ENCODE measurements around the gene PIKFYVE.

Gene PIKFYVE

DNA sequence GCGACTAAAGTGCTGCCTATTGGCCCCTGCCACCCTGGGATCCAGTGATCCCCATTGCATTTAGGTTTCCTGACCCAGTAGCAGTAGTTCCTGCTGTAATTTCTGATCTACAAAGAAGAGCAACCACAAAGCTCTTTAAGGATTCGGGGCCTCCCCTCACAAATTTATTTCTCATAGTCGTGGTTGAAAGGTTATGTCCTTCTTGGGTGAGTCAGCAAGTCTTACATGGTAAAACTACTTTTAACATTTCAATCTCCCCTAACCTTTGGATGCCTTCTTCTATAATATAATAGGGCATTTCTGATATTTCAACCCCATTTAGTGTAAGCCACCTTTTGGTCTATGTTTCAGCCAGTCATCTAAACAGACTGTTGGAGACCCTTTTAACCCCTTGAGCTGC lies 14.9 kb downstream of the PIKFYVE start:
- Histone ChIP-seq H3K9ac (ENCODE audit: low read length) (no peak overlapping the region), H3K18ac (ENCODE audit: low read length) (no peak overlapping the region), H3K23ac (ENCODE audit: low read length) (no peak overlapping the region), H3K27me3 (ENCODE audit: insufficient read depth, low read length, poor library complexity) (no peaks in the 10 kb centered on the region), H3K4ac (ENCODE audit: low read depth, low read length) (no peak overlapping the region), H4K8ac (ENCODE audit: low read depth, low read length) (no peak overlapping the region), H3K4me3 (ENCODE audit: low read length) (no peak overlapping the region), H4K5ac (ENCODE audit: low read length) (no peak overlapping the region), H2BK5ac (ENCODE audit: low read length) (no peak overlapping the region), H2BK120ac (ENCODE audit: low read depth, low read length) (no peak overlapping the region), H3K79me2 (ENCODE audit: control insufficient read depth, insufficient read depth, low read length) (peaks cover 3% of the 10 kb centered on the region), H3K4me1 (ENCODE audit: control insufficient read depth, low read depth, low read length) (no peaks in the 10 kb centered on the region), H3K27ac (ENCODE audit: low read depth, low read length) (no peak overlapping the region), H2BK15ac (replicated peaks; ENCODE audit: low read depth) (no peak overlapping the region), H3K79me1 (ENCODE audit: low read length) (peaks cover 11% of the 10 kb centered on the region), H3K4me2 (ENCODE audit: low read length) (no peak overlapping the region), H3K36me3 (ENCODE audit: control insufficient read depth, insufficient read depth, low read length) (peaks cover 5% of the 10 kb centered on the region), H2AK5ac (ENCODE audit: low read length) (no peak overlapping the region), H3K56ac (ENCODE audit: low read length) (no peak overlapping the region)
- no peak for DNase-seq
- no CpG with 5 or more reads among the region's 3 CpGs for WGBS (ENCODE audit: extremely low coverage, insufficient coverage, low lambda C conversion rate)

- Histone ChIP-seq H3K18ac (ENCODE audit: low read length) (no peak overlapping the region), H2BK15ac (replicated peaks; ENCODE audit: low read depth) (no peak overlapping the region), H3K9ac (ENCODE audit: low read length) (no peak overlapping the region), H3K27ac (ENCODE audit: low read depth, low read length) (no peak overlapping the region), H4K5ac (ENCODE audit: low read length) (no peak overlapping the region), H3K79me2 (ENCODE audit: control insufficient read depth, insufficient read depth, low read length) (no peaks in the 10 kb centered on the region), H3K4ac (ENCODE audit: low read depth, low read length) (no peak overlapping the region), H3K23ac (ENCODE audit: low read length) (no peak overlapping the region), H2AK5ac (ENCODE audit: low read length) (no peak overlapping the region), H3K4me3 (ENCODE audit: low read length) (no peak overlapping the region), H3K79me1 (ENCODE audit: low read length) (peaks cover 2% of the 10 kb centered on the region), H2BK120ac (ENCODE audit: low read depth, low read length) (no peak overlapping the region), H3K4me2 (ENCODE audit: low read length) (no peak overlapping the region), H4K8ac (ENCODE audit: low read depth, low read length) (no peak overlapping the region), H3K56ac (ENCODE audit: low read length) (no peak overlapping the region), H3K27me3 (ENCODE audit: insufficient read depth, low read length, poor library complexity) (no peaks in the 10 kb centered on the region), H3K36me3 (ENCODE audit: control insufficient read depth, insufficient read depth, low read length) (peaks cover 5% of the 10 kb centered on the region), H3K4me1 (ENCODE audit: control insufficient read depth, low read depth, low read length) (no peaks in the 10 kb centered on the region), H2BK5ac (ENCODE audit: low read length) (no peak overlapping the region)
- no peak for DNase-seq
- no CpG with 5 or more reads among the region's 4 CpGs for WGBS (ENCODE audit: extremely low coverage, insufficient coverage, low lambda C conversion rate)
Observed at GRCh38 chr2:208285853-208286252, 19.8 kb downstream of the PIKFYVE start.

GRCh38 chr2:208294482-208295024 lies 28.5 kb downstream of the PIKFYVE start:
- H2AK5ac ChIP-seq (ENCODE audit: low read length), result no peak overlapping the region
- H4K5ac ChIP-seq (ENCODE audit: low read length), result no peak overlapping the region
- H3K23ac ChIP-seq (ENCODE audit: low read length), result no peak overlapping the region
- H3K79me1 ChIP-seq (ENCODE audit: low read length), result peaks cover 8% of the 10 kb centered on the region
- no peak overlapping the region for H3K4me3 ChIP-seq (ENCODE audit: low read length)
- WGBS (ENCODE audit: extremely low coverage, insufficient coverage, low lambda C conversion rate), result no CpG with 5 or more reads among the region's 4 CpGs
- no peak overlapping the region for H3K9ac ChIP-seq (ENCODE audit: low read length)
- H3K4ac ChIP-seq (ENCODE audit: low read depth, low read length), result no peak overlapping the region
- H3K27me3 ChIP-seq (ENCODE audit: insufficient read depth, low read length, poor library complexity), result no peaks in the 10 kb centered on the region
- H2BK5ac ChIP-seq (ENCODE audit: low read length), result no peak overlapping the region
- H3K79me2 ChIP-seq (ENCODE audit: control insufficient read depth, insufficient read depth, low read length), result peaks cover 4% of the 10 kb centered on the region
- H3K56ac ChIP-seq (ENCODE audit: low read length), result no peak overlapping the region
- no peak overlapping the region for H3K4me2 ChIP-seq (ENCODE audit: low read length)
- peaks cover 3% of the 10 kb centered on the region for H3K36me3 ChIP-seq (ENCODE audit: control insufficient read depth, insufficient read depth, low read length)
- H4K8ac ChIP-seq (ENCODE audit: low read depth, low read length), result no peak overlapping the region
- H3K4me1 ChIP-seq (ENCODE audit: control insufficient read depth, low read depth, low read length), result no peaks in the 10 kb centered on the region
- no peak overlapping the region for H2BK15ac ChIP-seq (replicated peaks; ENCODE audit: low read depth)
- no peak for DNase-seq
- no peak overlapping the region for H3K18ac ChIP-seq (ENCODE audit: low read length)
- no peak overlapping the region for H2BK120ac ChIP-seq (ENCODE audit: low read depth, low read length)
- H3K27ac ChIP-seq (ENCODE audit: low read depth, low read length), result no peak overlapping the region

GRCh38 chr2:208295834-208296233 lies 29.8 kb downstream of the PIKFYVE start:
- Histone ChIP-seq H3K79me2 (ENCODE audit: control insufficient read depth, insufficient read depth, low read length) (peaks cover 4% of the 10 kb centered on the region), H3K27ac (ENCODE audit: low read depth, low read length) (no peak overlapping the region), H3K4me1 (ENCODE audit: control insufficient read depth, low read depth, low read length) (no peaks in the 10 kb centered on the region), H3K36me3 (ENCODE audit: control insufficient read depth, insufficient read depth, low read length) (no peaks in the 10 kb centered on the region), H3K4me2 (ENCODE audit: low read length) (no peak overlapping the region), H4K8ac (ENCODE audit: low read depth, low read length) (no peak overlapping the region), H4K5ac (ENCODE audit: low read length) (no peak overlapping the region), H3K18ac (ENCODE audit: low read length) (no peak overlapping the region), H3K27me3 (ENCODE audit: insufficient read depth, low read length, poor library complexity) (no peaks in the 10 kb centered on the region), H3K56ac (ENCODE audit: low read length) (no peak overlapping the region), H3K9ac (ENCODE audit: low read length) (no peak overlapping the region), H3K4ac (ENCODE audit: low read depth, low read length) (no peak overlapping the region), H2BK5ac (ENCODE audit: low read length) (no peak overlapping the region), H3K23ac (ENCODE audit: low read length) (no peak overlapping the region), H3K79me1 (ENCODE audit: low read length) (peaks cover 8% of the 10 kb centered on the region), H2AK5ac (ENCODE audit: low read length) (no peak overlapping the region), H2BK15ac (replicated peaks; ENCODE audit: low read depth) (no peak overlapping the region), H3K4me3 (ENCODE audit: low read length) (no peak overlapping the region), H2BK120ac (ENCODE audit: low read depth, low read length) (no peak overlapping the region)
- no CpG with 5 or more reads among the region's 4 CpGs for WGBS (ENCODE audit: extremely low coverage, insufficient coverage, low lambda C conversion rate)
- DNase-seq, result no peak

DNA sequence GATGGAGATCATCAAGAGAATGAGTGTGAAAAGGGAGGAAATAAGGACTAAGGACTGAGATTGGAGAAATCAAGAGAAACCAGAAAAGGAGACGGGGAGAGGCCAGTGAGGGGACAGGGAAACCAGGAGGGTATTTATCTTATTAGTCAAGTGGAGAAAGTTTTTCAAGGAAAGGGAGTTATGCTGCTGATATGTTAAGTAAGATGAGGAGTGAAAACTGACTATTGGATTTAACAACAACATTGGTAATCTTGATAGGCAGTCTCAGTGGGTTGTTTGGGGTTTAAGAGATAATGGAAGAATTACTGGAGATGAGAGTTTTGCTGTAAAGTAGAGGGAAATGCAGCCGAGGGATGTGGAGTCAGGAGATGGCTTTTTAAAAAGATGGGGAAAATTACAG lies 30.6 kb downstream of the PIKFYVE start:
- H4K8ac ChIP-seq (ENCODE audit: low read depth, low read length), result no peak overlapping the region
- H3K56ac ChIP-seq (ENCODE audit: low read length), result no peak overlapping the region
- peak; percentile 60 for DNase-seq
- H3K9ac ChIP-seq (ENCODE audit: low read length), result no peak overlapping the region
- no peak overlapping the region for H2BK120ac ChIP-seq (ENCODE audit: low read depth, low read length)
- H3K23ac ChIP-seq (ENCODE audit: low read length), result no peak overlapping the region
- H4K5ac ChIP-seq (ENCODE audit: low read length), result no peak overlapping the region
- H3K4me2 ChIP-seq (ENCODE audit: low read length), result no peak overlapping the region
- H2BK5ac ChIP-seq (ENCODE audit: low read length), result no peak overlapping the region
- H2AK5ac ChIP-seq (ENCODE audit: low read length), result no peak overlapping the region
- no CpG with 5 or more reads among the region's 2 CpGs for WGBS (ENCODE audit: extremely low coverage, insufficient coverage, low lambda C conversion rate)
- no peak overlapping the region for H2BK15ac ChIP-seq (replicated peaks; ENCODE audit: low read depth)
- no peaks in the 10 kb centered on the region for H3K36me3 ChIP-seq (ENCODE audit: control insufficient read depth, insufficient read depth, low read length)
- H3K79me1 ChIP-seq (ENCODE audit: low read length), result peaks cover 8% of the 10 kb centered on the region
- H3K4me3 ChIP-seq (ENCODE audit: low read length), result no peak overlapping the region
- H3K79me2 ChIP-seq (ENCODE audit: control insufficient read depth, insufficient read depth, low read length), result peaks cover 4% of the 10 kb centered on the region
- no peak overlapping the region for H3K18ac ChIP-seq (ENCODE audit: low read length)
- no peaks in the 10 kb centered on the region for H3K27me3 ChIP-seq (ENCODE audit: insufficient read depth, low read length, poor library complexity)
- H3K4ac ChIP-seq (ENCODE audit: low read depth, low read length), result no peak overlapping the region
- H3K27ac ChIP-seq (ENCODE audit: low read depth, low read length), result no peak overlapping the region
- no peaks in the 10 kb centered on the region for H3K4me1 ChIP-seq (ENCODE audit: control insufficient read depth, low read depth, low read length)

- H2AK5ac ChIP-seq (ENCODE audit: low read length), result no peak overlapping the region
- no peak overlapping the region for H2BK5ac ChIP-seq (ENCODE audit: low read length)
- H3K4me2 ChIP-seq (ENCODE audit: low read length), result no peak overlapping the region
- no peak overlapping the region for H2BK120ac ChIP-seq (ENCODE audit: low read depth, low read length)
- WGBS (ENCODE audit: extremely low coverage, insufficient coverage, low lambda C conversion rate), result no CpG with 5 or more reads among the region's 1 CpG
- no peak overlapping the region for H2BK15ac ChIP-seq (replicated peaks; ENCODE audit: low read depth)
- no peak for DNase-seq
- H3K4me1 ChIP-seq (ENCODE audit: control insufficient read depth, low read depth, low read length), result no peaks in the 10 kb centered on the region
- H3K36me3 ChIP-seq (ENCODE audit: control insufficient read depth, insufficient read depth, low read length), result no peaks in the 10 kb centered on the region
- no peak overlapping the region for H3K4me3 ChIP-seq (ENCODE audit: low read length)
- H4K5ac ChIP-seq (ENCODE audit: low read length), result no peak overlapping the region
- peaks cover 8% of the 10 kb centered on the region for H3K79me1 ChIP-seq (ENCODE audit: low read length)
- no peak overlapping the region for H3K18ac ChIP-seq (ENCODE audit: low read length)
- H3K27ac ChIP-seq (ENCODE audit: low read depth, low read length), result no peak overlapping the region
- H3K79me2 ChIP-seq (ENCODE audit: control insufficient read depth, insufficient read depth, low read length), result peaks cover 4% of the 10 kb centered on the region
- no peak overlapping the region for H3K4ac ChIP-seq (ENCODE audit: low read depth, low read length)
- H3K23ac ChIP-seq (ENCODE audit: low read length), result no peak overlapping the region
- no peak overlapping the region for H3K56ac ChIP-seq (ENCODE audit: low read length)
- H4K8ac ChIP-seq (ENCODE audit: low read depth, low read length), result no peak overlapping the region
- no peak overlapping the region for H3K9ac ChIP-seq (ENCODE audit: low read length)
- no peaks in the 10 kb centered on the region for H3K27me3 ChIP-seq (ENCODE audit: insufficient read depth, low read length, poor library complexity)
Observed at GRCh38 chr2:208297961-208298360, 31.9 kb downstream of the PIKFYVE start.
